ENCODE results near the gene PCGF2. TPM values are rescaled to one million over a fixed set of nuclear protein-coding genes. Genes with fewer than 3 reads are reported as not detected.

The PCGF2 gene
- total RNA-seq, 1 donor from 2014 or later: 79.4 TPM

- DNase-seq (ENCODE audit: low spot score): no peak
- no peak for TF ChIP-seq CTCF (IDR thresholded peaks at IDR 0.05; ENCODE audit: unreplicated experiment)
- Mint-ChIP-seq H3K36me3 (ENCODE audit: low read depth, unreplicated experiment) (peaks cover 13% of the 10 kb centered on the region), H3K9me3 (ENCODE audit: unreplicated experiment) (no peaks in the 10 kb centered on the region), H3K27me3 (ENCODE audit: unreplicated experiment) (peaks cover 11% of the 10 kb centered on the region), H3K4me3 (ENCODE audit: unreplicated experiment) (no peak overlapping the region), H3K27ac (ENCODE audit: unreplicated experiment) (no peak overlapping the region), H3K4me1 (ENCODE audit: unreplicated experiment) (peaks cover 16% of the 10 kb centered on the region)
Measured at GRCh38 chr17:38716368-38717005, 31.6 kb downstream of the PCGF2 start.

GRCh38 chr17:38715216-38715943 lies 32.8 kb downstream of the PCGF2 start:
- H3K27ac Mint-ChIP-seq (ENCODE audit: unreplicated experiment): no peak overlapping the region
- H3K4me3 Mint-ChIP-seq (ENCODE audit: unreplicated experiment): peak overlapping the region; percentile 62
- H3K27me3 Mint-ChIP-seq (ENCODE audit: unreplicated experiment): peaks cover 12% of the 10 kb centered on the region
- DNase-seq (ENCODE audit: low spot score): no peak
- no peaks in the 10 kb centered on the region for H3K9me3 Mint-ChIP-seq (ENCODE audit: unreplicated experiment)
- H3K36me3 Mint-ChIP-seq (ENCODE audit: low read depth, unreplicated experiment): peaks cover 12% of the 10 kb centered on the region
- no peak for TF ChIP-seq CTCF (IDR thresholded peaks at IDR 0.05; ENCODE audit: unreplicated experiment)
- H3K4me1 Mint-ChIP-seq (ENCODE audit: unreplicated experiment): peaks cover 19% of the 10 kb centered on the region

- Mint-ChIP-seq H3K4me3 (ENCODE audit: unreplicated experiment) (no peak overlapping the region), H3K27me3 (ENCODE audit: unreplicated experiment) (peaks cover 11% of the 10 kb centered on the region), H3K9me3 (ENCODE audit: unreplicated experiment) (no peaks in the 10 kb centered on the region), H3K4me1 (ENCODE audit: unreplicated experiment) (peaks cover 13% of the 10 kb centered on the region), H3K27ac (ENCODE audit: unreplicated experiment) (no peak overlapping the region), H3K36me3 (ENCODE audit: low read depth, unreplicated experiment) (peaks cover 19% of the 10 kb centered on the region)
- DNase-seq (ENCODE audit: low spot score): no peak
- no peak for TF ChIP-seq CTCF (IDR thresholded peaks at IDR 0.05; ENCODE audit: unreplicated experiment)
Measured at GRCh38 chr17:38713456-38714075, 34.6 kb downstream of the PCGF2 start.

- H3K36me3 Mint-ChIP-seq (ENCODE audit: low read depth, unreplicated experiment): peaks cover 19% of the 10 kb centered on the region
- TF ChIP-seq CTCF (IDR thresholded peaks at IDR 0.05; ENCODE audit: unreplicated experiment): no peak
- H3K4me1 Mint-ChIP-seq (ENCODE audit: unreplicated experiment): peaks cover 18% of the 10 kb centered on the region
- H3K27me3 Mint-ChIP-seq (ENCODE audit: unreplicated experiment): peaks cover 11% of the 10 kb centered on the region
- no peak overlapping the region for H3K27ac Mint-ChIP-seq (ENCODE audit: unreplicated experiment)
- H3K9me3 Mint-ChIP-seq (ENCODE audit: unreplicated experiment): no peaks in the 10 kb centered on the region
- no peak for DNase-seq (ENCODE audit: low spot score)
- no peak overlapping the region for H3K4me3 Mint-ChIP-seq (ENCODE audit: unreplicated experiment)
Measured at GRCh38 chr17:38712593-38712992, 35.5 kb downstream of the PCGF2 start.

Measured in endothelial cell (in vitro differentiated cells).